ENCODE results near the gene GPR75. TPM values are rescaled to one million over a fixed set of nuclear protein-coding genes. Genes with fewer than 3 reads are reported as not detected.

The GPR75 gene
- total RNA-seq, result 0.69 and 2.8 TPM in 2 replicates

GRCh38 chr2:53859206-53860181, at the start of gene GPR75:
Gene GPR75 (minus strand): TSS chr2:53859967. CDS start chr2:53854756, 5,211 bp downstream.
- DNase-seq (ENCODE audit: low read depth), result no peak

- DNase-seq (ENCODE audit: low read depth), result no peak
Observed at GRCh38 chr2:53907582-53907981, 47.8 kb upstream of the GPR75 start.

GRCh38 chr2:53905396-53905795, 45.6 kb upstream of the GPR75 start:
- DNase-seq (ENCODE audit: low read depth), result no peak

- DNase-seq (ENCODE audit: low read depth), result no peak
Observed at GRCh38 chr2:53903011-53903410, 43.2 kb upstream of the GPR75 start.

- DNase-seq (ENCODE audit: low read depth), result no peak
Observed at GRCh38 chr2:53901192-53901591, 41.4 kb upstream of the GPR75 start.

GRCh38 chr2:53896864-53897263, 37.1 kb upstream of the GPR75 start:
- peak; percentile 91 for DNase-seq (ENCODE audit: low read depth)

- peak; percentile 62 for DNase-seq (ENCODE audit: low read depth)
Observed at GRCh38 chr2:53886406-53887280, 26.9 kb upstream of the GPR75 start.

GRCh38 chr2:53884883-53885282, 25.1 kb upstream of the GPR75 start:
- no peak for DNase-seq (ENCODE audit: low read depth)

GRCh38 chr2:53881986-53882385, 22.2 kb upstream of the GPR75 start:
- no peak for DNase-seq (ENCODE audit: low read depth)

- DNase-seq (ENCODE audit: low read depth), result no peak
Observed at GRCh38 chr2:53881360-53881759, 21.6 kb upstream of the GPR75 start.

- peak; percentile 70 for DNase-seq (ENCODE audit: low read depth)
Observed at GRCh38 chr2:53880756-53881155, 21.0 kb upstream of the GPR75 start.

- DNase-seq (ENCODE audit: low read depth), result no peak
Observed at GRCh38 chr2:53877556-53877955, 17.8 kb upstream of the GPR75 start.

GRCh38 chr2:53877112-53877511, 17.3 kb upstream of the GPR75 start:
- no peak for DNase-seq (ENCODE audit: low read depth)

GRCh38 chr2:53874401-53874950, 14.7 kb upstream of the GPR75 start:
- DNase-seq (ENCODE audit: low read depth), result no peak

GRCh38 chr2:53867773-53868172, 8.0 kb upstream of the GPR75 start:
- DNase-seq (ENCODE audit: low read depth), result no peak

- DNase-seq (ENCODE audit: low read depth), result no peak
Observed at GRCh38 chr2:53867169-53867568, 7.4 kb upstream of the GPR75 start.

GRCh38 chr2:53865962-53866361, 6.2 kb upstream of the GPR75 start:
- DNase-seq (ENCODE audit: low read depth), result no peak

- no peak for DNase-seq (ENCODE audit: low read depth)
Observed at GRCh38 chr2:53865264-53865663, 5.5 kb upstream of the GPR75 start.

GRCh38 chr2:53863538-53864227, 3.9 kb upstream of the GPR75 start:
- DNase-seq (ENCODE audit: low read depth), result no peak

GRCh38 chr2:53861824-53862223, 2.1 kb upstream of the GPR75 start:
- DNase-seq (ENCODE audit: low read depth), result no peak

- DNase-seq (ENCODE audit: low read depth), result no peak
Observed at GRCh38 chr2:53856272-53856671, 3.5 kb downstream of the GPR75 start.

- DNase-seq (ENCODE audit: low read depth), result no peak
Observed at GRCh38 chr2:53854678-53855077, 5.1 kb downstream of the GPR75 start.
